Activated CD8-positive, alpha-beta memory T cell treated with anti-CD3 and anti-CD28 coated beads, Interleukin-2, amount 50 U/mL, for 4 hours (primary cell): ENCODE results near the gene BEX4.
A peak's percentile ranks its signal among the peaks of the same experiment; 100 is the strongest.
"Not testable (repeated sequence)": the region's sequence is repeated elsewhere in the genome, so short reads cannot be mapped to it uniquely, and the experiment has no call there.

Experiments used
- DNase-seq: peaks from one replicate; pipeline ENCODE4 v3.0.0-alpha.2; 2020

BEX4 gene, protein sequence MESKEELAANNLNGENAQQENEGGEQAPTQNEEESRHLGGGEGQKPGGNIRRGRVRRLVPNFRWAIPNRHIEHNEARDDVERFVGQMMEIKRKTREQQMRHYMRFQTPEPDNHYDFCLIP

DNA sequence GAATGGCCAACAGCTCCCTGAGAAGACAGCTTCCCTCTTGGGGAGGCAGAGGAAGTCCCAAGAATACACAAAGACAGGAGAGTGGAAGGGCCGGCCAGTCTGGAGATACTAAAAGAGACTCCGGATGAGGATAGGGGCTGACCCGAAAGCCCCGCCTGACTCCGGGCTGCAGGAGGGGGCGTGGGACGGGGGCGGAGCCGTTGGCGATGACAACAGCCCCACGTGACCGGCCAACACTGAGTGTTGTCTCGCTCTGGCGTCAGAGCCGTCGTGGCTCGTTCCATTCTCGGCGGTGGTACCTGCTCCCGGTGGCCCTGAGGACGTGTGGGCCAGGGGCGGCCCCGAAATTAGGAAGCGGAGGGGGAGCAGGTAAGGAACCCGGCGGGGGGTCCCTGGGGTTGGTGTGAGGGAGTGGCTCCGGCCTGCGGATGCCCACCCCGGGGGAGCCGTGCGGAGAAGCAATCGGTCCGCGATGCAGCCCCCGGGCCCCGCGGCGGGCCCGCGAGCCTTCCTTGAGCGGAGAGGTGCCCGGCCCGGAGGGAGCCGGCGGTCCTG is at the start of gene BEX4:
TSS of gene BEX4 (plus strand) at position 239 of the 555 bp plus-strand sequence. CDS start 1,046 bp downstream, outside the sequence.
- DNase-seq, result peak; percentile 82

DNA sequence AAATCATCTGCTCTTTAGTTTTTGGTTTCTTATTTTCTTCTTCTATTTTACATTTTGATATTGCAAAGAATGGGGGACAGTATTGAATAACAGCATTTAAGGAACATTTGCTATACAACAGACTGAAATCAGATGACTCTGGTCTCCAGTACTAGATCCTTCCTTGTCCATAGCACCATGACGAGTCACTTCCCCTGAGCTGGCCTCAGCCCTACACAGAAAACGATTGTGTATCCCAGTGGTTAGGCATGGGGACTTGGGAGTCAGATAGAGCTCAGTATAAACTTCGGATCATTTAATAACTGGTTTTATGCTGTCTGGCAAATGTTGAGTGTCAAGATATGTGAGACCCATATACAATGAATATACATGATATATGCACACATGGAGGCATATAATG is 44.7 kb upstream of the BEX4 start:
- DNase-seq, result no peak

DNA sequence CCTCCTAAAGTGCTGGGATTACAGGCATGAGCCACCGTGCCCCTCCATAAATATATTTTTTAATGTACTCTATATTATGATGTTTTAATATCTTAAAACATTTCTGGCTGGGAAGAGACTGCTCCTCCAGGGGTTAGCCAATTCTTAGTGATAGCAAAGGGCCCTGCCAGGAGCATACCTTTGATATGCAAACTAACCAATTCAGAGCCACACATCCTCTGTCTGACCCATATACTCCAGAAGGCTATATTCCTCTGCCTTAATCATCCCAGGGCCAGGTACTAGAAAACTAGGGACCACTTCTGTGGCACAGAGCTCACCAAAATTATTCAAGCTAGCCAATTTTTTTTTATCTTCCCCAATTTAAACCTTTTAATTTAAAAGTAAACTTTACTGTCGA is 43.6 kb upstream of the BEX4 start:
- no peak for DNase-seq

DNA sequence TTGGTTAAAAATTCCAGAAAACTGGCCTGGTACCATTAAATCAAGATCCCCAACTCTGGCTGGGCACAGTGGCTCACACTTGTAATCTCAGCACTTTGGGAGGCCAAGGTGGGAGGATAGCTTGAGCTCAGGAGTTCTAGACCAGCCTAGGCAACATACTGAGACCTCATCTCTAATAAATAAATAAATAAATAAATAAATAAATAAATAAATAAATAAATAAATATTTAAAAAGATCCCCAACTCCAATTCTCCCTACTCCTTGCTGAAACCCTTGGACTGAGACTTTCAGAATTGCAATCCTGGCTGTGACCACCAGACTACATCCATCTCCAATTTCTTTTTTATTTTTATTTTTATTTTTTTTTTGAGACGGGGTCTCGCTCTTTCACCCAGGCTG is 39.7 kb upstream of the BEX4 start:
- DNase-seq, result not testable (repeated sequence)

DNA sequence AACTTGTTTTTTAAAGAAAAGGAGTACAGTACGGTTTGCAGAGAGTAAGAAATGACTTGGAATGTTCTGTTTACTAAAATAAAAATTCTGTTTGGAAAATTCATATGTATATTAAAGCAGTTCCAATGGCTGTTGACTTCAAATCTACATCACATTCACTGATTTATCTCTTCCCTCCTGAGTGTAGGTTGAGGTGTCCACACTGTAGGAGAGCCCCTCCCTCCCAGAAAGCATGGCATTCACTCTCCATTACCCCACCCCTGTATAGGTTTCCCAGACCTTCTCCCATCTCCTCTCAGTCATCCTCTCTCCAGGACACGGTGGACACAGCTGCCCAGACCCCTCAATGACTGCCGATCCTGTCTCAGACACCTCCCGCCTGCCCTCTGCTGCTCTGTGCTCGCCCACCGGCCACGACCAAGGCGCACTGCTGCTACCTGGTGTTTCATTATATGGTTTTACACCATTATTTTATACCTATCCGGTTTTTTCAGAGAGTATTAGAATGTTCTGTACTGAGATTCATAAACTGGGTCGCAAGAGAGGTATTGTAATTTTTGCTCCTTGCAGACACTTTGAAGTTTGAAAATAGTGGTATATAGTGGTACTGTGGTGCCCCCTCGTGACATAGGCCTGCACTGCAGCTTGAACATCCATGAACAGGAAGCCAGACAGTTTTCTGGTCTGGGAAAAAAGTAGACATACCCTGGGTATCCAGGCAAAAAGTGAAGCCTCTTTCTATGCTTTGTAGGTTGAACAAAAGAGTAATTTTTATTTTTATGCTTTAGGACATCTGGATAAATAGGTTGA is 38.8 kb upstream of the BEX4 start:
- DNase-seq, result peak; percentile 51

DNA sequence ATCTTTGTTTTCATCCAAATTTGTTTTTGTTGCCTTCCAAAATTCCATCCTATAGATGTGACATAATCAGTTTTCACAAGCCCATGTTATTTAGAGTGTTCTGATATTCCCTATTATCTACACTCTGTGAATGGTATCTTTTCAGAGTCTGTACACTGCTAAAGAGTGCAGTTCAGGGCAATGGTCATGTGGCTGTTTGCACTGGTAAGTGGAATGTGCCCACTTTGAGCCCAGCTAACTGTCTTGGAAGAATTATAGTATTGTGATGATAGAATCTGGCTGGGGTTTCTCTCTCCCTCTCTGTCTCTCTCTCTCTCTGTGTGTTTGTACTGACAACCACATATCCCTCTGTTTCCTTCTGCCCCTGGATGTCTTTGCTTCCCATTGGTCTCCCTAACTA is 37.4 kb upstream of the BEX4 start:
- no peak for DNase-seq

DNA sequence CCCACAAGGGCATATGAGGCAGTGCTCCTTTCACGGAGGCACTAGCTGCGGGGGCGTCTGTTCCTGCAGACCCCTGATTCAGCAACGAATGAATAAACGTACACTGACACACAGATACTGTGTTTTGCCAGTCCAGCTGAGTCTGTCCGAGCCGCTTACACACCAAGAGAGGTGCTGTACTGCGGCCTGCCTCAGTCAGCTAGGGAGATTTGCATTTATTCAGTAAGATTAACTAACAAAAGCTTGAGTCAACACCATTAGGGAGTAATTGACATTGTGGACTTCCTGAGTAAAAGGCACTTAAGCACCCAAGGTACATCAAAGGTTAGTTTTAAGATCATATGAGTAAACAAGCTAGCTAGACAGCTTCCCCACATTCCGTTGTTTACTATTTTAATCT is 31.0 kb upstream of the BEX4 start:
- no peak for DNase-seq

DNA sequence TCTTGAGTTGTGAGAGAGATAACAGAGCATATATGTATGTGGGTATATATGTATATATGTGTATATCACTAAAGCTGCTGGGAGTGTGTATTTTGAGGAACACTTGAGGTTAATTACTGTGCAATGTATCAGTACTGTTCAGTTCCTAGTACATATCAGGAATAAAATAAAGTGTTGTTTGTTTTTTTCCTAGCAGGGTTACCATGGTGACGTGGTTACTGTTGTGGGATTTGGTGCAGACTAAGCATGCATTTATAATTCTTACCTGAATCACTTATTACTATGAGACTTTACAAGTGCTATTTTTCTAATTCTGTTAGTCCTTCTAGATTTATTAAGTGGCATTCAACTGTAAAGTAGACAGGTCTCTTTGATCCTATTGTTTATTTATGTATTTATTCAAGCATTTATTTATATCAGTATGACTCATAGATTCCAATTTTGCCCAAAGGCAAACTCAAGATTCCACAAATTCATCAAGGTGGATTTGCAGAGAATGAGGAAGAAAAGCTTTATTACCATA is 26.9 kb upstream of the BEX4 start:
- DNase-seq, result no peak

DNA sequence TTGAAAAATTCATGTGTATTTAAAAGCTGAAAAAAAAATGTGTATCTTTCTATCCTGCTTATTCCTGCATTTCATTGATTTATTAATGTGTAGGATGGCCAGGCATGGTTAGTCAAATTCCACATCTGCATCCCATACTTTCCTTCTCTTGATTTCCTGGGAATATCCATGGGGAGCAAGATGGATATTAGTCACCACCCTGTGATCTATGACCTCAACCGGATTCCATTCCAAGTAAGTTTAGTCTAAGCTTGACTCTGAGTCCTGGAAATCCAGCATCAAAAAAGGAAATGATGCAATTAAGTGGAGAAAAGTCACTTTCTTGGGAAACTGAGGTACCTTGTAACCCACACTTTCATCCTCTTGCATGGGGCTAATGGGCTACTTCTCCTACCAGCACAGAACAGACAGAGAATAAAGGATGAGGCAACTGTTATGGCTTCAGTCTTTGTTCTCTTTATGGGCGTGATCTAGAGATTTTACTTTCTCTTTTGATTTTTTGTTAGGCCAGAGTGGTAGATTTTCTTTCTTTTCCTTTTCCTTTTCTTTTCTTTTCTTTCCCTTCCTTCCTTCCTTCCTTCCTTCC is 17.1 kb upstream of the BEX4 start:
- DNase-seq, result no peak

DNA sequence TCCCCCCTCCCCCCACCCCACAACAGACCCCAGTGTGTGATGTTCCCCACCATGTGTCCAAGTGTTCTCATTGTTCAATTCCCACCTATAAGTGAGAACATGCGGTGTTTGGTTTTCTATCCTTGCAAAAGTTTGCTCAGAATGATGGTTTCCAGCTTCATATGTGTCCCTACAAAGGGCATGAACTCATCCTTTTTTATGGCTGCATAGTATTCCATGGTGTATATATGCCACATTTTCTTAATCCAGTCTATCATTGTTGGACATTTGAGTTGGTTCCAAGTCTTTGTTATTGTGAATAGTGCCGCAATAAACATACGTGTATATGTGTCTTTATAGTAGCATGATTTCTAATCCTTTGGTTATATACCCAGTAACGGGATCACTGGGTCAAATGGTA is 16.2 kb upstream of the BEX4 start:
- DNase-seq, result not testable (repeated sequence)

DNA sequence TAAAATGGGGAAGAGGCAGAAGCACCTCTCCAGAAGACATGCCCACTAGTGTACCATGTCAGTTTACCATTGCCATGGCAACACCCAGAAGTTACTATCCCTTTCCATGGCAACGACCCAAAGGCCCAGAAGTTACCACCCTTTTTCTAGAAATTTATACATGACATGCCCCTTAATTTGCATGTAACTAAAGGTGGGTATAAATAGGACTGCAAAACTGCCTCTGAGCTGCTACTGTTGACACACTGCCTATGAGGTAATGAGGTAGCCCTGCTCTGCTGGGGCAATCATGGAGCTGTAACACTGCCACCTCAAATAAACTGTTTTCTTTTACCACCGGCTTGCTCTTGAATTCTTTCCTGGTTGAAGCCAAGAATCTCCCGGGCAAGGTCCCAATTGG is 13.9 kb upstream of the BEX4 start:
- no peak for DNase-seq

DNA sequence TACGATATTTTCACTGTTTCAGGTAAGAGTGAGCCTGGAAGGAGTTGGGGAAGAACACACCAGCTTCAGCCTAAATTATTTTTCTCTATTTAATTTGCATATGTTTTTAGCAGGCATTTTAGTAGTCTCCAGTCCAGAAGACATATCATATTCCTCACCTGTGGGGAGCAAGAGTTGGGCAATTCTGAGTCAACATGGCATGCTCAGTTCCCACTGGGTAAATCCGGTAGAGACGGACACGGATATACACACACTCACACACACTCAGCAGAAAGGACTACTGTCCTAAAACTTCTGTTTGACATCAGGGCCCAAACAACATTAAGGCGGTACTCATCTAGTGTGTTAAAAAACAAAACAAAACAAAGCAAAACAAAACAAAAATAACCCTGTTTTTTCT is 4.9 kb upstream of the BEX4 start:
- no peak for DNase-seq

DNA sequence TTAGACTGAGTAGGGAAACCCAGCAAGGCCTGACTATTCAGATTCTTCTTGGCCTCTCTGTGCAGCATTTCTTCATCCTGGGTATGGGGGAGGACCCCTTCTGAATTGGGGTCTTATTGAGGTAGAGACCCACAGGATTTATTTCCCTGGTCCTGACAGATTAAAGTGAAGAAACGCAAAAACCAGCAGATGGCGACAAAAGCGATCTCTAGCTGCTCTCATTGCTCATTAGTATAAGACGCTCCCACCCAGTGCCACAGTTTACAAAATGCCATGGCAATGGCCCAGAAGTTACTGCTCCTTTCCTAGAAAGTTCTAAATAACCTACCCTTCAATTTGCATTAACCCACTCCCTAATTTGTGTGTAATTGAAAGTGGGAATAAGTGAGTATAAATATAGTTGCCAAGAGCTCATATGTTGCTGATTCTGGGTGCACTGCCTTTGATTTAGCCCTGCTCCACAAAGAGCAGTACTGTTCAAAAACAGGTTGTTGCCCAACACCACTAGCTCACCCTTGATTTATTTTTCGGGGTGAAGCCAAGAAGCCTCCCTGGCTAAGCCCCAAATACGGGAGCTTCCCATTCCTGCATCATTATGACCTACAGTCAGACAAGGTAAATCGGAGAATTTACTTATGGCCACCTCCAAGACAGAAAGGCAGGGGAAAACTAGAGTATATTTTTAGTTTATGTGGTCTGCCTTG is 3.7 kb upstream of the BEX4 start:
- DNase-seq, result peak; percentile 39

DNA sequence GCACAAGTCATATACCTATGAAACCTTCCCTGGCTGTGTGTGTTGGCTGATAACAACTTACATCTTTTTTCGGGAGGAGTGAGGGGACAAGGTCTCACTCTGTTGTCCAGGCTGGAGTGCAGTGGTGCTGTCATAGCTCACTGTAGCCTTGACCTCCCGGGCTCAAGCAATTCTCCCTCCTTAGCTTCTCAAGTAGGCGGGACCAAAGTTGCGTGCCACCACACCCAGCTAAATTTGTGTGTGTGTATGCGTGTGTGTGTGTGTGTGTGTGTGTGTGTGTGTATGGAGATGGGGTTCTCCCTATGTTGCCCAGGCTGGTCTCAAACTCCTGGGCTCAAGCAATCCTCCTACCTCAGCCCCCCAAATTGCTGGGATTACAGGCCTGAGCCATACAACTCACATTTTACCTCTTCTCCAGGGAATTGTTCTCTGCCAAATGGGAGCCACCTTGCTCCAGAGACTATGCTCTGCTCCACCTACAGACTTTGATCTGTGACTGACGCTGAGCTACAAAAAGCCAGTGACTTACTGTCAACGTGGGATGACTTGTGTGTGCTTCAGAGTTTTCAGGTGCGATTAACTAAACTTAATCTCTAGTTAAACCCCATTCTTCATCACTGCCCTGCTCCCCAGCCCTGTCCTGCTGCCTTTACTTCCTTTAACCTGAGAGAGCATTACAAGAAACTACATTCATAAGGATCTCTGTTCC is 2.0 kb upstream of the BEX4 start:
- no peak for DNase-seq

DNA sequence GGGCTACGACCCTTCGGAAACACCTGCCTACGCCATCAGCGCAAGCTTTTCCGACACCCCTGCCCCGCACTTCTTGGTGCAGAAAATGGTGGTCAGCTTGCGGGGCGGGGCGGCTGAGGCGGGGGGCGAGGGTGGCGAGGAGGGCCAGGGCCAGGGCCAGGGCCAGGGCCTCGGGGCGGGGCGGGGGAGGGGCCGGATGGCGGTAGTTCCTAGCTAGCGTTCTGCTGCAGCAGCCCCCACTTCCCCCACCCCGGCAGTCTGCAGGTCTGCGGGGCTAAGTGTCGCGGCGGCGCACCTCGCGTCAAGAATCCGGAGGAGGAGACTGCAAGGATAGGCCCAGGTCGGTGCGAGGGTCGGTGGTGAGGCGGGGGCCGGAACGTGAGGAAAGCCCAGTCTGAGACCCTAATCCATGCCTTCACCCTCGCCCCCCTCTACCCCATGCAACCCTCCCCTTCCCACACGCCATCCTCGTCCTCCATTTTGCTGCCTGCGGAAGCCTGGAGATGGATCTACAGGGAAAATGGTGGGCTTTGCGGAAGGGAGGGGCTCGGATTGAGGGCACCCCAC is 600 bp downstream of the BEX4 start:
- DNase-seq, result peak; percentile 34

DNA sequence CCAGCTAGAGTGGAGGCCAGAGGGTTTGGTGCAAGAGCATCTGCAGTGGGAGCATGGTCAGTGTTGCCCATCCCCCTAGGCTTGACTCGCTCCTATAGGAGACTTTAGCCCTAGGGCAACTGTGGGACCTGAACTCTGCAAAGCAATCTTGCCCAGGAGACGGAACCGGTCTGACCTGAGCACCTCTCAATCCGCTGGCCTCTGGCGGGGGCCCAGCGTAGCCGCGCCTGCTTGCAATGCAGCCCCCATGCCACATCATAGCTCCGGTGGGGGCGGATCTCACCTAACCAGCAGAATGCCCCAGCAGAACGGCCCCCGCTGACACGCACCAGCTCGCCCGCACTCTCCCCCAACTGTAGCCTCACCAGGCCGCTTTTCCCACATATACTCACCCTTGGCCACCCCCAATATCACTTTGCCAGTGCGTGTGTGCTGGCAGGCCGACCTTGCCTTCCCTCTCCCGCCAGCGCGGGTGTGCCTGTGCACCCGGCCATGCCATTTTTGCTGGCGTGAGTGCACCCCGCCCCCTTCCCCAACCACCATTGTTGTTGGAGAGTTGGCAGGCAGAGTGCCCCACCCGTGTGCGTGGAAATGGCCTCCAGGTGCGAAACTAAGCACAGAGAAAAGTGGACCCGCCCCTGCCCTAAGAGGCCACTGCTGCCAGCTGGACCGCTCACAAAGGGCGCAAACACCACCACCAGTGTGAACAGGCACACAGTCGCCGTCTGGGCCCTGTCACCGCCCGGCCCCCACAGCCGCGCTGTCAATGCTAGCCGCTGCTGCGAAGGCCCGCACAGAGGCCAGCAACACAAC is 5.8 kb downstream of the BEX4 start:
- DNase-seq, result no peak

DNA sequence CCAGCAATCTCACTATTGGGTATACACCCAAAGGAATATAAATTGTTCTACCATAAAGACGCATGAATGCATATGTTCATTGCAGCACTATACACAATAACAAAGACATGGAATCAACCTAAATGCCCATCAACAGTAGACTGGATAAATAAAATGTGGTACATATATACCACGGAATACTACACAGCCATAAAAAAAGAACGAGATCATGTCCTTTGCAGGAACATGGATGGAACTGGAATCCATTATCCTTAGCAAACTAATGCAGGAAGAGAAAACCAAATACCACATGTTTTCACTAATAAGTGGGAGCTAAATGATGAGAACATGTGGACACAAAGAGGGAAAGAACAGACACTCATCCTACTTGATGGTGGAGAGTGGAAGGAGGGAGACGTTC is 11.0 kb downstream of the BEX4 start:
- not testable (repeated sequence) for DNase-seq

DNA sequence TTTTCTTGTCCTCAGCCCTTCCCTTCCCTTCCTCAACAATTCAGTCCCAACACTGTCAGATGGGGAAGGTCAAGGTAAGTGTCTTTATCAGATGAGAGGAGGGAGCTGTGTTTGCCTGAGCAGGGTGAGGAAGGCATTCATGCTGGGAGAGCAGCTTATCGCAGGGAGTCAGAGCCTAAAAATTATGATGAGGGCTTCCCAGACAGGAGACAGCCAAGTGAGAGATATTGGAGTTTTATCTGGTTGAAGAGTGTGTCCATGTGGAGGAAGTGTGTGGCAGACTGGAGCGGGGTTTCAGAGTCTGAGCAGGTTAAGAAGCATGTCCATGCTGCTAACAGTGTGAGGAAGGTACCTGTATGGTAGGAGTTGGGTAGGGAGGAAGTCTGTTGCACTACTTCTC is 18.4 kb downstream of the BEX4 start:
- no peak for DNase-seq

DNA sequence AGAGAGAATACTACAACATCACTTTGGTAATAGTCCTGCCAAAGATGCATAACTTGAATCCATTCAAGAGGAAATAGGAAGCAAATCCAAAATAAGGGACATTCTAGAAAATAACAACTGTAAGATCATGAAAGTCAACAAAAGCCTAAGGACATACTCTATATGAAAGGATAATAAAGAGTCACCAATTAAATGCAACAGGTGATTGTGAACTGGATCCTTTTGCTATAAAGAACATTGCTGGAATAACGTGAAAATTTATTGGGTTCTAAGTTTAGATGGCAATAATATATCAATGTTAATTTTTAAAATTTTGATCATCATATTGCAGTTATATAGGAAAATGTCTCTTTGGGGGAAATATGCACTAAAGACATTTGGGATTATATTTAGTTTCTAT is 20.0 kb downstream of the BEX4 start:
- no peak for DNase-seq

DNA sequence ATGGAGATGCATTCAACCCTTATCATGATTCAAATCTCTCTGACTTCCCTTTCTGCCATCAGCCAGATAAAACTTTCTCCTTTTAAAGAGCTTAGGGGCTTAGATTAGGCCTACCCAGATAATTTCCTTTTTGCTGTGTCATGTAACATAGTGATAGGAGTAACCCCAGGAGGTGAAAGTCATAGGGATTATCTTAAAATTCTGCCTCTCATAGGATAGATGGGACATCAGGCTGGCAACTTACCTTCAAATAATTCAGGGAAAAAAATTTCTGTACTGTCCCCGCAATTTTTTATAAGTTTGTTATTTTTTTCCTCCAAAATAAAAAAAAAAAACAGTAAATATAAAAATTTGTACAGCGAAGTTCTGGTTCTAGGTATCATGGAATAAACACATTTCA is 20.7 kb downstream of the BEX4 start:
- DNase-seq, result not testable (repeated sequence)

DNA sequence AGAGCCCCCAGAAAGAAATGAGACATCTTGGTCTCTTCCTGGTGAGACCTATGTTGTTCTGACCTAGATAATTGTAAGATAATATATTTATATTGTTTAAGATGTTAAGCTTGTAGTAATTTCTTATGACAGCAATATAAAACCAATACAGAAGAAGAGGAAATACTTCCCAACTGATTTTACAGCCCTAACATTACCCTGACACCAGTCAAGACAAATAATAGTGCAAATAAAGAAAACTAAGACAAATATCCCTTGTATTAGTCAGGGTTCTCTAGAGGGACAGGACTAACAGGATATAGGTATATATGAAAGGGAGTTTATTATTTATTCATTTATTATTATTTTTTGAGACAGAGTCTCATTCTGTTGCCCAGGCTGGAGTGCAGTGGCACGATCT is 21.4 kb downstream of the BEX4 start:
- no peak for DNase-seq
